ENCODE results near the gene EPHB1. TPM values are rescaled to one million over a fixed set of nuclear protein-coding genes. Genes with fewer than 3 reads are reported as not detected.

EPHB1 gene
- total RNA-seq, 4 donors from 2014 or later: 0.08 to 1.1 (median 0.72) TPM

GRCh38 chr3:135216659-135217058 lies 421.6 kb downstream of the EPHB1 start:
- no peak overlapping the region for H3K27ac ChIP-seq
- no peak for DNase-seq
- H3K9me3 ChIP-seq: no peaks in the 10 kb centered on the region
- no peak for TF ChIP-seq POLR2A (IDR thresholded peaks at IDR 0.05)
- TF ChIP-seq, protein P1, sequence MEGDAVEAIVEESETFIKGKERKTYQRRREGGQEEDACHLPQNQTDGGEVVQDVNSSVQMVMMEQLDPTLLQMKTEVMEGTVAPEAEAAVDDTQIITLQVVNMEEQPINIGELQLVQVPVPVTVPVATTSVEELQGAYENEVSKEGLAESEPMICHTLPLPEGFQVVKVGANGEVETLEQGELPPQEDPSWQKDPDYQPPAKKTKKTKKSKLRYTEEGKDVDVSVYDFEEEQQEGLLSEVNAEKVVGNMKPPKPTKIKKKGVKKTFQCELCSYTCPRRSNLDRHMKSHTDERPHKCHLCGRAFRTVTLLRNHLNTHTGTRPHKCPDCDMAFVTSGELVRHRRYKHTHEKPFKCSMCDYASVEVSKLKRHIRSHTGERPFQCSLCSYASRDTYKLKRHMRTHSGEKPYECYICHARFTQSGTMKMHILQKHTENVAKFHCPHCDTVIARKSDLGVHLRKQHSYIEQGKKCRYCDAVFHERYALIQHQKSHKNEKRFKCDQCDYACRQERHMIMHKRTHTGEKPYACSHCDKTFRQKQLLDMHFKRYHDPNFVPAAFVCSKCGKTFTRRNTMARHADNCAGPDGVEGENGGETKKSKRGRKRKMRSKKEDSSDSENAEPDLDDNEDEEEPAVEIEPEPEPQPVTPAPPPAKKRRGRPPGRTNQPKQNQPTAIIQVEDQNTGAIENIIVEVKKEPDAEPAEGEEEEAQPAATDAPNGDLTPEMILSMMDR (IDR thresholded peaks at IDR 0.05): no peak
- WGBS, 2 donors: 60% methylated on average over 3 of the region's 3 CpGs
- H3K36me3 ChIP-seq: no peaks in the 10 kb centered on the region
- no peak overlapping the region for H3K4me3 ChIP-seq
- no peaks in the 10 kb centered on the region for H3K4me1 ChIP-seq
- H3K27me3 ChIP-seq: no peaks in the 10 kb centered on the region
- intact Hi-C loops (cut with DNase I): no loop called here

DNA sequence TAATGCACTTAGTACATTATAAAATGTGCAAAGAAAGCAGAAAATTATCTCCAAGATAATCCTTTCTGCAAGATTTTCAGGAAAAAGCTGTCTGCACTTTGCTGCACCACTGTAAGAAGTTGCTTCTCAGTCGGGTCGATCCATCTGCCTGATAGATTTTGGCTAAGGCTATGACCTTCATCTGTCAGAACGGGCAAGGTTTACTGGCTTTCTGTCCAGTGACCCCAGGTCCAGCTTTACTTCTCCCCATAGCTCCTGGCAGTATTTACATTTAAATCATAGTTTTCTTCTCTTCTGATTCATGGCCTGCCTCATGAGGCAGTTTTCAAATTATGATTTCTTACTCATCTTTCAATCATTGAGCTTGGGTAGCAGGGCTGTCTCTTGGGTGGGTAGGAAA lies 422.7 kb downstream of the EPHB1 start:
- no peaks in the 10 kb centered on the region for H3K4me1 ChIP-seq
- no peak overlapping the region for H3K4me3 ChIP-seq
- no peaks in the 10 kb centered on the region for H3K36me3 ChIP-seq
- WGBS, 2 donors: 65 to 78% methylated on average over 3 of the region's 3 CpGs
- no peaks in the 10 kb centered on the region for H3K27me3 ChIP-seq
- no peak overlapping the region for H3K27ac ChIP-seq
- intact Hi-C loops (cut with DNase I): no loop called here
- TF ChIP-seq POLR2A (IDR thresholded peaks at IDR 0.05): no peak
- TF ChIP-seq, protein P1 (IDR thresholded peaks at IDR 0.05): no peak
- H3K9me3 ChIP-seq: no peaks in the 10 kb centered on the region
- no peak for DNase-seq

GRCh38 chr3:135218304-135218703 lies 423.2 kb downstream of the EPHB1 start:
- TF ChIP-seq POLR2A (IDR thresholded peaks at IDR 0.05): no peak
- TF ChIP-seq, protein P1 (IDR thresholded peaks at IDR 0.05): no peak
- no peak for DNase-seq
- no peaks in the 10 kb centered on the region for H3K36me3 ChIP-seq
- intact Hi-C loops (cut with DNase I): no loop called here
- no peaks in the 10 kb centered on the region for H3K9me3 ChIP-seq
- H3K4me1 ChIP-seq: no peaks in the 10 kb centered on the region
- H3K27ac ChIP-seq: no peak overlapping the region
- no peak overlapping the region for H3K4me3 ChIP-seq
- H3K27me3 ChIP-seq: no peaks in the 10 kb centered on the region

DNA sequence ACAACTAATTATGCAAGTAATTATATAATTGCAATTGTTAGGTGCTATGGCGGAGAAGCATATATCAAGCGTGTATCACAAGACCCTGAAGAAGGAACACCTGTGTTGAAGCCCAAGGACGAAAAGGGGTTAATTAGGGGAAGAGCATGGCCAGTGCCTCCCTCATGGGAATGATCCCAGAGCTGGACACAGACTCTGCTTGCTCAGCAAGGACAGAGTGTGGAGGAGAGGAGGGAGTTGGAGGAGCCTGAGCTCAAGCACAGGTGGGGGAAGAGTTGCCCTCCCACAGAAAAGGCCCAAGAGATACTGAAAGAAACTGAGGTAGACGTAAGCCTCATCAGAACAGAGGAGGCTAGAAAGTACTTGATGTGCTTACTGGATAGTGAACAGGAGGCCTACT lies 423.7 kb downstream of the EPHB1 start:
- WGBS, 2 donors: 83 to 92% methylated on average over 4 of the region's 4 CpGs
- no peaks in the 10 kb centered on the region for H3K4me1 ChIP-seq
- TF ChIP-seq, protein P1 (IDR thresholded peaks at IDR 0.05): no peak
- no peak for TF ChIP-seq POLR2A (IDR thresholded peaks at IDR 0.05)
- H3K4me3 ChIP-seq: no peak overlapping the region
- no peak overlapping the region for H3K27ac ChIP-seq
- intact Hi-C loops (cut with DNase I): no loop called here
- no peak for DNase-seq
- H3K36me3 ChIP-seq: no peaks in the 10 kb centered on the region
- no peaks in the 10 kb centered on the region for H3K27me3 ChIP-seq
- no peaks in the 10 kb centered on the region for H3K9me3 ChIP-seq

GRCh38 chr3:135224815-135225362 lies 429.8 kb downstream of the EPHB1 start:
- Histone ChIP-seq H3K4me1 (peaks cover 0 to 6% (median 0%) of the 10 kb centered on the region in 3 donors), H3K4me3 (no peak overlapping the region), H3K27ac (no peak overlapping the region), H3K9me3 (no peaks in the 10 kb centered on the region), H3K27me3 (no peaks in the 10 kb centered on the region), H3K36me3 (no peaks in the 10 kb centered on the region)
- TF ChIP-seq, protein P1 (IDR thresholded peaks at IDR 0.05): no peak
- TF ChIP-seq POLR2A (IDR thresholded peaks at IDR 0.05): no peak
- no peak for DNase-seq
- WGBS, 2 donors: 58 to 61% methylated on average over 5 of the region's 5 CpGs
- intact Hi-C loops (cut with DNase I): no loop called here

Measured in esophagus squamous epithelium (tissue), 5 donors.